Measurements from ENCODE around the gene DNAJB13.

Gene DNAJB13

DNA sequence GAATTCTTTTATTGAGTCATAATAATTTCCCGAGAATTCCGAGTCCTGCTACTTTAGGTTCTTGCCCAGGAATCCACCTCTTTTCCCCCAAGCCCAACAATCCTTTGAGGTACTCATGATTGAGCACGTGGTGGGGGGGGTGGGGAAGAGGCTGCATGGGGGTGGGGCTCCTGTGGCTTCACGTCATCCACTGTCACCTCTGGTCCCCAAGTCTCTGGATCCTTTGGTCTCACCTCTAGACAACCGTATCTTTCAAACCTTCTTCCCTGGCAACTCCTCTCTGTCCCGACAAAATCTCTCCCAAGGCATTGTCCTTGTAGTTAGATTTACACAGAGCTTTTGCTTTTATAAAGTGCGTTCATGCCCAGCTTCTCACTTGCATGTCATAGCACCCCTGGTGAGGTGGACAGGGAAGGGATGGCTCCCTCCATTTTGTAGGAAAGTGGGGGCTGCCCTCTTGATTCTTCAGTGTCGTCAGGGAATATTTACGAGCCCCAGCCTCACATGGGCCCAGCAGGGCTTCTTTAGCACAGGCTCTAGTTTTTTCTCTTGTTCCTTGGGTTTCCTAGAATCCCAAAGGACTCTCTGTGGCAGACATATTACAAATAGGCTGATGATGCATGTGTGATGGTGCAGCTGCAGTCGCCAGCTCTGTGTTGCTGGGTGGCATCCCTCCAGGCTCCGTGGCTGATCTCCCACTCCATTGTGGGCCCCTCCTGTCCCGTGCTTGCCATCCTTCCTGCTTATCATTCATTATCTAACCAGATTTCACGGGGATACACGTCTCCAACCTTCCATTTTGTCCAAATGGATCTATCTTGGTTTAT is 49.7 kb downstream of the DNAJB13 start:
- no peak for DNase-seq (ENCODE audit: low read depth in 2 of 2)

DNA sequence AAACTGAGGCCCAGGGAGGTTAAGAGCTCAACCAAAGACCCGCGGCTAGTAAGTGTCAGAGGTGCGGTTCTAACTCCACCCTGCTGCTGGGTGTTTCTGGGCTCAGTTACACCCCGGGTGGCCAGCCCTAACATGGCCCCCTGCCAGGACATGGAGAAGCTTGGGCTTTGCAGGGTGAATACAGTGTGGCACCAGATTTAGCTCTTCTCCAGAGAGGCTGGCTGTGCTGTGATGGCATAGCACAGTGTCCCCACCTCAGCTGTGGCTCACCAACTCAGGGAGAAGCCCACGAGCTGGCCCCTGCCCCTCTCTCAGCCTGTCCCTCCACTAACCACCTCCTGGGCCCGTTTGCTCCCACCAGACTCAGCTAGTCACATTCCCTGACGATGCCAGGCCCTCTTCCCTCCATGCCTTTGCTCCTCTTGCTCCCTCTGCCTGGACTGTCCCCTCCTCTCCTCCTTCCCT is 51.0 kb downstream of the DNAJB13 start:
- no peak for DNase-seq (ENCODE audit: low read depth in 2 of 2)

DNA sequence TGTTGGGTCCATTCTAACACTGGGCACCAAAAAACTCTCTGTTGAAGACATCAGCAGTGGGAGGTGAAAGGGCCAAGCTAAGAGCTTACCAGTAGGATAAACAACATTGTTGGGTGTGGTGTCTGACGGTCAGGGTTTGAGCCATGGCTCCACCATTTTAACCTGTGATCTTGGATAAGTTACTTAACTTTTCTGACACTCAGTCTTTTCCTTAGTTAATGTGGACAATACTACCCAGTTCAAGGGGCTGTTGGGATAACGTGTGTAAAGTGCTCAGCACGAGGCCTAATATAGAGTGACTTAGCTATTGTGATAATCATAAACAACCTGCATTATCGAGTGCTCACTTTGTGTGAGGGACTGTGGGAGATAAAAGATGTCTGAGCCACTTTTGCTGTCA is 52.0 kb downstream of the DNAJB13 start:
- no peak for DNase-seq (ENCODE audit: low read depth in 2 of 2)

DNA sequence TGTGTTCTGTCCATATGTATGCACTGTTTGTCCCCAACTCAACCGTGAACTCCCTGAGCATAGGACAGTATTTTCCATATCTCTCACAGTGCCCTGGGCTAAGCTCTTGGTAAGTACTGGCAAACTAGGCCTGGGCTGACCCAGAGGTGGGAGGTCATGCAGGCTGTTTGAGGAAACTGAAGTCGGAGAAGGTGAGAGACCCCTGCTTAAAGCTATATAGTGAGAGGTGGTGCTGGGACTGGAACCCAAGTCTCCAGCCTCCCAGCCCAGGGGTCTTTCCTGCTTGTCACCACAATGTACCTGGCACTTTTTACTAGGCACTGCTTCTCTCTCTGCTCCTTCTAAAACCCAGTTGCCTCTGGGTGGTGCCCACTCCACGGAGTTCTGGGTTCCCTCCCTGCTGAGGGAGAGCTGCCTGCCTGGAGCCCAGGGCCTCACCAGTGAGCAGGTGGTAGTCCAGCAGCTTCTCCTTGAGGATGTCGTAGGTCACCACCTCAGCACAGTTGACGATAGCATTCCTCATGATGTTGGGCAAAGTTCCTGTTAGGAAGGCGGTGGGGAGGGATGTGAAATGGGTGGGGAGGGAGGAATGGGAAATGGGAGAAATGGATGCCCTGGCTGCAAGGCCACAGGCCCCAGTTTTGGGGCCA is 53.3 kb downstream of the DNAJB13 start:
- DNase-seq (ENCODE audit: low read depth in 2 of 2), result no peak

DNA sequence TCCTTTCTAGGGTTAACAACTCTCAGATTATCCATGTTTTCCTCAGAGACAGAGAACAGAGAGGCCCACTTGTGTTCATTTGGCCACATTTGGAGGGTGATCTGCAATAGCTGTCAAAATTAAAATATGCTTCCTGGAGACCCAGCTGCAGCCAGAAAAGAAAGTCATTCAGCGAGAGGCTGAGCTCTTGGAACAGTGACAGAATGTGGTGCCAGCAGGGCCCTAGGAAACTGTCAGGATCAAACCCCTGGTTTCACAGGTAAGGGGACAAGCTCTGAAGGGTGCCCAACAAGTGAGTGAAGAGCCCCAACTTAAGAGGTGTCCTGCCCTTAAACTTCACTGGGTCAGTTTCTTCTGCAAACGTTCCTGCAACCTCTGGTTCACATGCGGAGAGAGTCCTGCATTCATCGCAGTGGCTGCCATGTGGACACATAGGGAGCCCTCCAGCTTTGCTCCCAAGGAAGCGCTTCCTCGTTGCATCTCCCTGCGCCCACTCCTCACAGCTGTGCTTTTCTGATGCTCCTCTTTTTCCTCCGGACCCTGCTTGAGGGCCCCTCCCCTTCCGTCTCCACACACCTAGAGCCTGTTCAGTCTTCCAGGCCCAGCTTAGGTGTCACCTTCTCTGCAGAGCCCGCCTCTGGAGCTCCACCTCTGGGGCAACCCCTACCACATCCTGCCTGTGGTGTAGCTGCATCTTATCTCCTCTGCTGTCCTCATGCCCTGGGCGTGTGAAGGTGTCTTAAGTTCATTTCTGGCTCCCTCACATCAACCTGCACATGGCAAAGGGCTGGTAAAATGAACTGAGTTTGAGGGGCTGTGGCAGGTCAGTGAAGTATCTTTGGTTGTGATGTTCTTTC is 54.2 kb downstream of the DNAJB13 start:
- DNase-seq (ENCODE audit: low read depth in 2 of 2), result no peak

DNA sequence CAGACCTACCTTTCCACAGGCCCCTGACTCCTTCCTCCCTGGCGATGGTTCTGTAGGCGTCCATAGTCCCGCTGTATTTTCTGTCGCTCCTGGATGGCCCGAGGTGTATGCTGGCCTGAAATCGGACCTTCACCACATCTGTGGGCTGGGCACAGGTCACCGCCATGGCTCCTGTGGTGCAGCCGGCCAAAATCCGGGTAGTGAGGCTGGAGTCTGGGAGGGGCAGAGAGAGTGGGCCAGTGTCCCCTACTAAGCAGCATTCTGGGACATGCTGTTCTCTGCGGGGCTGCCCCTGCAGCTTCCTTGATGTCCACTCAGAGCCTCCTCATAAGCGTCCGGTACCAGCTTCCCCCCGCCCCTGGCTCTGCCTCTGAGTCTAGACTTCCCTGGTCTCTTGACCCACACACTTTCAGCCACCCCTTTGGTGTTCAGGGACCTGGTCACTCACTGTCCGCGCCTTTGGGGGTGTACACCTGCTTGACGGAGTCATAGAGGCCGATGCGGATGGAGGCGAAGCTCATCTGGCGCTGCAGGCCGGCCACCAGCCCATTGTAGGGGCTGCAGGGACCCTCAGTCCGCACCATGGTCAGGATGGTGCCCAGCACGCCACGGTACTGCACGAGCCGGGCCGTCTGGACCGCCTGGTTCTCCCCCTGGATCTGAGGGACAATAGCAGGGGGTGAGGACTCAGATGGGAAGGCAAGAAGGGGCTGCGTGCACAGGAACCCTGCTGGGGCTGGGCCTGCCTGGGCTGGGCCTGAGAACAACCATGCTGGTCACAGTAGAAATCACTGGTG is 55.1 kb downstream of the DNAJB13 start:
- no peak for DNase-seq (ENCODE audit: low read depth in 2 of 2)

DNA sequence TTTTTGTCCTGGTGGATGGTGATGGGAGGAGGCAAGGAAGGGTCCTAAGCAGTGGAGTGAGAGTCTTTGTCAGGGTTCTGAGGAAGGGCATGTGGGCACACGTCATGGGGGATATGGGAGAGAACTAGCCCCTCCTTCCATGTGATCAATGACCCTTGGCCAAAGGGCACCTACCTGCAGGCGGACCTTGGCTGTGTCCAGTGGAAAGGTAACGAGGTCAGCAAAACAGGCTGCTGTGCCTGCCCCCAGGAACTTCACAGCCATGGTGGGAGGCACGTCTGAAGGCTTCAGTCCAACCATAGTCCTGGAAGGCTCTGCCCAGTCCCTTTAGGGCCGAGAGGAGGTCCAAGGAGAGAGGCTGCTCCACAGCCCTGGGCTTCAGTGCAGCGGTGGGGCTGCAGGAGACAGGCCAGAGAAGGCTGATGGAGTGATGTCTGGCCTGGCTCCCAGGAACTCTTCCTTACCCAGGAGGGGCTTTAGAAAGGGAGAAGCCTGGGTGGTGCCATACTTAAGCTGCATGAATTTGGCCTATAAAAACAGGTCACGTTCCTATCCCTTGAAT is 56.0 kb downstream of the DNAJB13 start:
- DNase-seq (ENCODE audit: low read depth in 2 of 2), result no peak

DNA sequence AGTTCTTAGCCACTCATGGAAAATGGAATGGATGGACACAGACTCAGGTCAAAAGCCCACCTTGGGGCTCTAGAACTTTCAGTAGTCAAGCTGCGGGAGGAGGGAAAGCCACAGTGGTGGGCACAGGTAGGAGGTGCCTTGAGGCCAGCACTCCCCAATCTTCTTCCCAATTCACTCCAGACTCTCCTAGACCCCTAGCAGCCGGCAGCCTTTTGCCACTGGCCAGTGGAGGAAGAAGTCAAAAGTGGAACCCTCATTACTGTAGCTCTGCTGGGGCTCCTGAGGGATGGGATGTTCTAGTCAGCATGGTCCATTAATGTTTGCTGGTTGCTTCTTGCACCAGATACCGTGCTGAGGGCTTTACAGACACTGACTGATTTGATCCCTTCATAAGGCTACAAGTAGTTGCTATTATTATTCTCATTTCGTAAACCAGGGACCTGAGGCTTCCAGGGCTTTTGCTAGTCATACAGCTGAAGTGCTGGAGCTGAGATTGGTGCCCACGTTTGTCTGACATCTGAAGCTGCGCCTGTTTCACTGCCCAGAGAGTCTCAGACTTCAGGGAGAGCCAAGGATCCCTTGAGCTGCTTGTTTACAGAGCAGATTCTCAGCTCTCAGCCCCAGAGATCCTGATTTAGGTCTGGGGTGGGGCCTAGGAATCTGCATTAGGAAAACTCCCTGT is 57.0 kb downstream of the DNAJB13 start:
- no peak for DNase-seq (ENCODE audit: low read depth in 2 of 2)

DNA sequence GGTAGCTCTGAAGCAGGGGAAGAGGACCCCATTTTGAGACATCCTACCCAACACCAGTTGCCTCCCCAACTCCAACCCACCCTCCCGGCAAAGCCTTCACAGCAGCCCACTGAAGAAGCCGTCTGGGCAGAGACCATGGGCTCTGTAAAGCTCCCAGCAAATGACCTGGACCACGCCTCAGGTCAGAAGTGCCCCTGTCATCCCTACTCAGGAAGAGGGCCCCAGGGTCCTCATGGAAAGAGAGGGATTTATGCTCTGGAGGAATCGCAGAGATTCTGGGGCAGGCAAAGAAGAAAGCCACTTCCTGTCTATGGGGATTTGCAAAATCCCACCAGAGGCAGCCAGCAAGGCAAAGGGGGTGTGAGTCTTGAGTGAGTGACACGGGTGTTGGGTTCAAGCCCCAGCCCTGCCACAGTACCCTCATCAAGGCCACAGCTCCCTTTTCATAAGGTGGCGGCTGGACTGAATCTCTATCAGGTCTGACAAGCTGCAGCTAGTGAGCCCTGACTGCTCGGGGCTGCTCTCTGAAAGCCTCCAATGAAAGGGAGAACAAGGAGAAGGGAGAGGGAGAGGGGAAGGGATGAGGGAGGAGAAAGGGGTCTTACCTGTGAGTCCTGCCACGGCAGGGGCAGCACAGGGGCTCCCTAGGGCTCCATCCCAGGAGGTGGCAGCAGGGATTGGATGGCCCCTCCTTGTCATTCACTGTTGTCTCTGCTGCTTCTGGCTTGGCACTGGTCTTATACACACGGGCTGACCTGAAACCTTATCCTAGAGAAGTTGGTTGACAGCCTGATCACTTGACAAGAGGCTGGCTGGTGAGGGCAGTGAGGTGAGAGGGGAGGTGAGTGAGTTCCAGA is 57.8 kb downstream of the DNAJB13 start, which contains the start of gene UCP3:
TSS of gene UCP3 (minus strand) at position 713 of the 857 bp plus-strand sequence. CDS start 2,043 bp downstream, outside the sequence.
- no peak for DNase-seq (ENCODE audit: low read depth in 2 of 2)

DNA sequence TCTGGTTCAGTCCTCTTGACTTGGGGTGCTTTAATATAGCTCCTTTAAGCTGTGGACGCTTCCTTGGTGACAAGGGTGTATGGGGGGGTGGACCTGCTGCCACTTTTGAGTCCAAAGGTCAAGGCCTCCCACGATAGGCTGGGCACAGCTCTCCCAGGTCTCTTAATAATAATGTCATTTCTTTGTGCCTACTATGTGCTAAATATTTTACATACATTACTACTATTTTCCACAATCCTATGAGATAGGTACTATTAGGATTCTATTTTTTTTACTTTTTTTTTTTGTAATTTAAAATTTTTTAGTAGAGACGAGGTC is 58.4 kb downstream of the DNAJB13 start:
- no peak for DNase-seq (ENCODE audit: low read depth in 2 of 2)

DNA sequence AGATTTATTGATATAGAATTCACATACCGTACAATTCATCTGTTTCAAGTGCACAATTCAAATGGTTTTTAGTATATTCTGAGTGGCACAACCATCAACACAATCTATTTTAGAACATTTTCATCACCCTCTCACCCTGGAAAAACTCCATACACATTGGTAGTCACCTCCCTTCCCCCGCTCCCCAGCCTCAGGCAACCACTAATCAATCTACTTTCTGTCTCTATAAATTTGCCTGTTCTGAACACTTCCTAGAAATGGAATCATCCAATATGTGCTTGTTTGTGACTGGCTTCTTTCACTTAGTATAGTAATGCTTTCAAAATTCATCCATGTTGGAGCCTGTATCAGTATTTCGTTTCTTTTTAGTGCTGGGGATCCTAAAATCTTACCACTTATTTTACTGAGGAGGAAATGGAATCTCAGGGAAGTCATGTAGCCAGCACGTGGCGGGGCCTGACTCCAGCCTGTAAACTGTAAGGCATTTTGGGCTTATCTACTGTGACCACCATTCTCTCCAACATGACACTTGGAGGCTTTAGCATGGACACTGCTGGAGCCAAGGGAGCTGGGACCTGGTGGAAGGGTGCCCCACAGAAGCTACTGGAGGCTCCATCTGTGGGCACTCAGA is 59.0 kb downstream of the DNAJB13 start:
- DNase-seq (ENCODE audit: low read depth in 2 of 2), result no peak

DNA sequence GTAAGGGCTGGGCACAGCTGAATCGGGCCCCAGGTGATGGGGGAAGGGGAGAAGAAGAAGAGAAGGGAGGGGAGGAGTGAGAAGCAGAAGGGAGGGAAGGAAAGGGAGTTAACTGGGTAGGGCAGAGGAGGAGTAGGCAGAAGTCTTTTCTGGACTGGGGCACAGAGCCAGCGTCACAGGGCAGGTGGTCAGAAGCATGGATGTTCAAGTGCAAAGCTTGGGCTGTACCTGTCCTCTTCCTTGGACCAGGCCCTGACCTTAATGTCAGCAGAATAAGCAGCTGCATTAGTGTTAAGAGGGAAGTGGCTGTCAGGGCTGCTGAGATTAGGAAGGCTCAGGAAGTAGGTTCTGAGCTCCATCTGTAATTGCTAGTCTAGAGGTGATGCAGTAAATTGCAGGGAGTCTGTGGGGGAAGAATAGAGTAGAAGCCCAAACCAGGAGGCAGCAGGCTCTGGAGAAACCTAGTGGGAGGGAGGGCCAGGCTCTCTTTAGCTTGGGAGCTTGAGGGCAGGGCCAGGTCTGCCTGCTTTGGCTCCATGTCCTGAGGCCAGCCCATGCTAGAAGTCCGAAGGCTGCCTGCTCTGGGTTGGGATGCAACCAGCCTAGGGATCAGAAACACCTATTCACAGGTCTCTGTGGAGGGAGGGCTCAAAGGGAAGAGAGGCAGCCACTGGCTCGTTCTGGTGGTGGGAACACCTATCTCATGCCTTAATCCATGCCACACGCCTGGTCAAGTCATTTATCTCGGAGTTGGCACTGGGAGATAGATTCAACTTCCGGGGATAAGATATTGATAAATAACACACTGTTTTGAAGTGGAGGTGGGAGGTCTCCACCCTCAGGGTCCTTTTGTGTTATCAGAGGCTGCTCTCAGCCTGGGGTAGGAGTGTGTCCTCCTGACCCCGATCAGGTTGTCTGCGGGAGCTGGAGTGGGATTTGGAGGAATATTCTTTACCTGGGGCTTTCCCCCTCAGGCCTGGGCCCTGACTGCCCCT is 59.8 kb downstream of the DNAJB13 start:
- no peak for DNase-seq (ENCODE audit: low read depth in 2 of 2)

DNA sequence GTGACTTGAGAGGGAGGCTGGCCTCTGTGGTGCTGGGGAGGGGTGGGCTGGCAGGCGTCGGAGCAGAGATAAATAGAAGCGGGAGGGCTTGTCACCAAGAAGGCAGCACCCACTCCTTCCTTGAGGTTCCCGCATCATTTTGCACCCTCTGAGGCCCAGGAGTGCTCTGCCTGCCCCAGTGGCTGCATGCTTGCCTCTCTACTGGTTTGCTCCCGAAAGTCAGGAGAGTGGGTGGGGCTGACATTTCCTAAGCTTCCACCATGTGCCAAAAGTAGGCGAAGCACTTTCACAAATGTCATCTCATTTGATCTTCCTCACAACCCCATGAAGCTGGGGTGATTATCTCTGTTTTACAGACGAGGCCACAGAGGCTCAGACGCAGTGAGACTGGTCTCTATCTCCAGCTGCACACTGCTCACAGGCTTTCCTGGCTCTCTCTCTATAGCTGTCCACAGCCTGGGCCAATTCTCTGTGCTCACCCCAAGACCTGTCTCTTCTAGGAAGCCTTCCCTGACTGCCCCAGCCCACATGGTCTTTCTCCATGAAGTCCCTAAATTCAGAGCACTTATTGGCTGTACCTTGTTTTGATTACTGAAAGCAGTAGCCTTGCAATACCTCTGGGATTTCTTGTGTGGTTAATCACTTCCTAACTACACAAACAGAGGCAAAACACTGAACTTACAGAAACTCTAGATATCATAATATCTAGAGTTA is 60.7 kb downstream of the DNAJB13 start:
- no peak for DNase-seq (ENCODE audit: low read depth in 2 of 2)

DNA sequence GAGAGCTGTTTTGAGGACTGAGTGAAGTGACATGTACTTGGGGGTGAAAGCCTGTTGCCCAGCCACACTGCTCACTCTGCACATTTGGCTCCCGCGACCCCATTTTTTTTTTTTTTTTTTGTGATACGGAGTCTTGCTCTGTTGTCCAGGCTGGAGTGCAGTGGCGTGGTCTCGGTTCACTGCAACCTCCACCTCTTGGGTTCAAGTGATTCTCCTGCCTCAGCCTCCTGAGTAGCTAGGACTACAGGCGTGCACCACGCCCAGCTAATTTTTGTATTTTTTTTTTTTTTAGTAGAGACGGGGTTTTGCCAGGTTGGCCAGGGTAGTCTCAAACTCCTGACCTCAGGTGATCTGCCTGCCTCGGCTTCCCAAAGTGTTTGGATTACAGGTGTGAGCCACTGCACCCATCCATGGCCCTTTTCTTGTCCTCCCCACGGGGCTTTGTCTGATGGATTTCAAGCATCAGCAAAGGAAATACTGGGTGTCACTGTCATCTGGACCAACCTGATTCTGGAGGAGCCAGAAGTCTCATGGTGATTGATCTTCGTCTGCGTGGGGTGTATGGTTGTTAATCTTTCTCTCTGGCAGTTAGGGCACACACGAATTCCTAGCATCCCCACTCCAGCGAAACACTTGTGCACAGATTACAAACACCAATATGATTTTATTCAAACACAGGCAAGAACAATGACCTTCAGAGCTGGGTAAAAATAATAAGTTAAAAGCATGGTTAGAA is 61.4 kb downstream of the DNAJB13 start:
- no peak for DNase-seq (ENCODE audit: low read depth in 2 of 2)

DNA sequence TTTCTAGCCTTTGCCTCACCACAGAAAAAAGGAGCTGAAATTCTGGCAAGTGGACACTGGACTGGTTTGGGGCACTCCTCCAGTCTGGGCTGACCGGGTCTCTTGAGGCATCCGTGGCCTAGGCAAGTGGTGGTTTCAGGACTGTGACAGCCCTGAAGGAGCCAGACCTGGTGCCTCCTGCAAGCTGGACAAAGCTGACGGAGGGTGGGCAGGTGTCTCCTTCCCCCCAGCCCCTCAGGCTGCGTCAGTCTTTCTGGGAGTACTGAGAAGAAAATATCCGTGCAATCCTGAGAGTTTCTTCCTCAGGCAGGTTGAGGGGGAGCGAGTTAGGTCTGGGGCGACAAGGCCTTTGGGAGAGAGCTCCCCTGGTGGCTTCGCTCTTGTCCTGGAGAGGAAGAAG is 62.3 kb downstream of the DNAJB13 start:
- DNase-seq (ENCODE audit: low read depth in 2 of 2), result no peak

DNA sequence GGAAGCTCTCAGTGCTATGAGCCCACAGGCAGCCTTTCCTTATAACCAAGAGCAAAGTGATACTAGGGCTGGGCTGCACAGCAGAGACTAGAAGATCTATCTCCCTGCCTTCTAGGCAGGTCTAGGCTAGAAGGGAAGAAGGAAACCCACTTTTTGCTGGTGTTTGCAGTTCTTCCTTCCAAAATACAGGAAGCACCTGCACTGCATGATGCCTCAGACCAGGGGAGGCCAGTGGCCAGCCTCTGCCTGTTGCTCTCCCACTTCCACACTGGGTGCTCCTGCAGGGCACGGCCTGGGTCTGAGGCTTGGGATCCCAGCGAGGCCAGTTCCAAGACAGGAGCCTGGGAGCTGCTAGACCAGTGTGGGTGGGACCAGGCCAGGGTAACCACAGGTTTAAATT is 64.1 kb downstream of the DNAJB13 start:
- DNase-seq (ENCODE audit: low read depth in 2 of 2), result no peak
